HG02610 (cell line): ENCODE results near the gene SH3BGRL2.
A peak's percentile ranks its signal among the peaks of the same experiment; 100 is the strongest.

Experiments used
- ATAC-seq: cut with Tn5 transposase; IDR thresholded peaks from one replicate; pipeline ENCODE4 v1.9.1; 2021; ENCODE audit warnings: mild to moderate bottlenecking, moderate library complexity; ENCODE audit not compliant: unreplicated experiment

The SH3BGRL2 gene

DNA sequence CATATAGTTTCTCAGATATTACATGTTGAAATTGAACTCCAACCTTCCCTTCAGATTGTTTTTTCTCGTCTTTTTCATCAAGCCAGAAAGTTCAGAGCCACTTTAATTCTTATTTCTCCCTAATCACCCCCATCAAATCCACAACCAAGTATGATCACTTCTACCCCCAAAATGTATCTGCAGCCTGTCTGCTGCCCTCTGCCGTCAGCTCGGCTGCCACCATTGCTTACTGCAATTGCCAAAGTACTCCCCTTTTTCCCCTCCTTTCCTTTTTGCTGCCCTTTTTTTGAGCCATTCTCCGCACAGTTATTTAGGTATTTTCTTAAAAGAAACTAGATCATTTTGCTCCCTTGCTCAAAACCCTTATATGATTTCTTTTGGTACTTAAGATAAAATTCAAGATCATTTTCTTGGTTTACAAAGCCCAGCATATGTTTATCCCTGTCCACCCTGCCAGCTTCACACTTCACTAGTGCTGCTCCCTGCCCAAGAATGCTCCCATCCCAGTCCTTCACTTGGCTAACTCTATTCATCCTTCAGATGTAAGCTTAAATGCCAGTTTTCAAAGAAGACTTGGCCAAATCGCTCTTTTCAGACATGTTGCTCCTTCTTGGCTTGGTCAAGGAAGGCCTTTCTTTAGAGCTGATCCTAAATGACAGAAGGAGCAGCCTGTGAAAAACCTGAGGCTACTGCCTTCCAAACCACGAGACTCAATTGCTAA is 63.7 kb downstream of the SH3BGRL2 start:
- no peak for ATAC-seq

DNA sequence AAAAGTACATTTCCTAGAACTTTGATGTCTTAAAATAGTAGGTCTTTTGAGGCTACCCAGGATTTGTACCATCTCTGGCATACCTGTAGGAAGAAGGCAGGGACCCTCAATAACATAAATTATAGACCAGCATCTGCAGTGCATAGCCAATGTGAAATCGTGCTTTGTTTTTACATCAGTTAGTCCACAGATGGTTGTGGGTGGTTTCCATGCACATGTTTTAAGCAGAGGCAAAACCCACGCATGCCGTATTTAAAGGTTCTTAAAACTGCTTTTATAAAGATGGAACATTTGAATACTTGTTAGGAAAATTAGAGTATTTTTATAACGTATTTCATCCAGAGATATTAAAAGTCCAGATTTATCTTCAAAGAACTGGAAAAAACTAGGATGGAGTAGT is 66.3 kb downstream of the SH3BGRL2 start:
- ATAC-seq, result no peak

DNA sequence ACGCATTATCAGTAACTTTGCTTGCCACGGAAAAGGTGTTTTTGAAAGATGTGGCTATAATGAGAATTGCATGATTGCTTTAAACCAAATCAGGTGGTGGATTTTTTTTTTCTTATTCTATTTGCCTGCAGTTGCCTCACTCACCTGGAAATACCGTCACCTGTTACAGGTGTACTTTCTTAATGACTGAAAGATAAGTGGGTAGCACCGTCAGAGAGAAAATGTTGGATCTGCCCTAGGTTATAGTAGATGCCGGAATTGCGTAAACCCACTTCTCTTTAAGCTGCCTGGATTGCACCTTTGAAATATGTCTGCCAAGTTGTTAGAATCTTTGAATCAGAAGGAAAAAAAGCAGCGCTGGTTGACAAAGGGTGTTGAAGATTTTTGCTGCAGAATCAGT is 68.5 kb downstream of the SH3BGRL2 start:
- no peak for ATAC-seq

DNA sequence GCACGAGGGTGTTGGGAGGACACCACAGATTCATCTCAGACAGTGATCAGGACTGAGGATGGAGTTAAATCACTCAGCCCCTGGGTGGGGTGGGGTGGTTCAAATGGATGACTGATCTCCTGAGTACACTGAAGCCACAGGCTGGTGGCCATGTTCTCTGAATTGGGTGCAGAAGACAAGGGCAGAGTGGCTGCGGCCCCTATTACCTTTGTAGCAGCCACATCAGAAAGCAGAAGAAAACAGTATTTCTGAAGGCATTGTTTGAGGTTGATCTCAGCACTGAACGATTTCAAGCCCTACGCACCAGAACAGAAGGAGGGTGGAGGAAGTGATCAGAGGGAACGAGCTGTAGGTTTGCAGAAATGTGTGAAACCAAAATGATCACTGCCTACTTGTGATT is 71.6 kb downstream of the SH3BGRL2 start:
- ATAC-seq, result no peak

DNA sequence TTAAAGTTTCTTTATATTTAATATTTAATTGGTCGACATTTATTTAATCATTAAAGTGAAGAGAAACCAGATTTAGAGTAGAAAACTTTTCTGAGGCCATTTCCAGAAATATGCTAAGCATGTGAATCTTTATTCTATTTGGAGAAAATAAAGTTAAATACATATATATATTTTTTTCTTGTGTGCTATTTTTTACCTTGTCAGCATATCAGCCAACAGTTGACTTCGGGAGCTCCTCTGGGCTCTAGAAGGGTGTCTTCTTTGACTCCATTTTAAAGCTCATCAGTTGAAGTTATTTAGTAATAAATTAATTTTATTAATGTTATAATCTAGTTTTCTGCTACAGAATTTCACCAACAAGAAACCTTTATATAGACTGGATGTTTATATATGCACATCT is 73.1 kb downstream of the SH3BGRL2 start:
- no peak for ATAC-seq

DNA sequence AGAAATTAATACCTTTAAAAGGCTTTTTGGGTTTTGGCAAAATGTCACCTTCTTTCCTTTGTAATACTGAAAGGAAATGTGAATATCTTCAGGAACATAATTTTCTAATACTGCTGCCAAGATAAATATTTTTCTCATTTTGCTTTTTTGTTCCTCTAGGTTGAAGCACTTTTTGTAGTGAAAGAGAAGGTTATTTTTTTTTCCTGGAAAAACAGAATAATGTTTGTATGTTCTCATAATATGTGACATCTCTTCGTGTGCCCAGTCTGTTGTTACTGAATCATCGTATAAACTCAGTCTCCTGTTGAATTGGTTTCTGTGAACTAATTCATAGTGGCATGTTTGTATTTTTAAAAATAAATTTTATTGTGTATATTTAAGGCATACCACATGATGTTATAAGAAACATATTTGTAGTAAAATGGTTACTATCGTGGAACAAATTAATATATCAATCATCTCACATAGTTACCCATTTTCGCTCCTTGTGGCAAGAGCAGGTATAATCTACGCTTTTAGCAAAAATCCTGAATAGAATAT is 74.4 kb downstream of the SH3BGRL2 start:
- ATAC-seq, result no peak

DNA sequence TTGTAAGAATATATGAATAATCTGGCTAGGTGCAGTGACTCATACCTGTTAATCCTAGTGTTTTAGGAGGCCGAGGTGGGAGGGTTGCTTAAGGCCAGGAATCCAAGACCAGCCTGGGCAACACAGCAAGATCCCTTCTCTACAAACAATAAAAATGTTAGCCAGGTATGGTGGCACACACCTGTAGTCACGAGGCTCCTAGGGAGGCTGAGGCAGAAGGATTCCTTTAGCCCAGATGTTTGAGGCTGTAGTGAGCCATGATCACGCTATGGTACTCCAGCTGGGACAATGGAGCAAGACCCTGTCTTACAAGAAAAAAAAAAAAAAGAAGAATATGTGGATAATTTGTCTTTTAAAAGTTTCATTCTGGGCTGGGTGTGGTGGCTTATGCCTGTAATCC is 75.4 kb downstream of the SH3BGRL2 start:
- ATAC-seq, result no peak

DNA sequence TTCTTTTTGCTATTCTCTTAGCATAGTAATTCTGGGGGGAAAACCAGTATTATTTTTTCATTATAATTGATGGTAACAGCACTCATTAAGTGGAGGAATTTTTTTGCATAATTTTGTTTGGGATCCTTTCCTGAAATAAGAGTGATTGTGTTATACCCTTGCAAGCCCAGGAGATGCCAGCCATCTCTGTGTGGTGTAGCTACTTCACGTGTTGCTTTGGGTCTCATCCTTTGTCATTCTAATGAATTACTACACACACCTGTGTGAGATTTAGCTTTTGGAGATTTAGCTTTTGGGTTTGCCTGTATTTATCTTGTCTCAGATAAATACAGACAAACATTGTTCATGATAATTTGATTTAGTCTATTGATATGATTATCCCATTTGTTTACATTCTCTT is 76.5 kb downstream of the SH3BGRL2 start:
- ATAC-seq, result no peak

DNA sequence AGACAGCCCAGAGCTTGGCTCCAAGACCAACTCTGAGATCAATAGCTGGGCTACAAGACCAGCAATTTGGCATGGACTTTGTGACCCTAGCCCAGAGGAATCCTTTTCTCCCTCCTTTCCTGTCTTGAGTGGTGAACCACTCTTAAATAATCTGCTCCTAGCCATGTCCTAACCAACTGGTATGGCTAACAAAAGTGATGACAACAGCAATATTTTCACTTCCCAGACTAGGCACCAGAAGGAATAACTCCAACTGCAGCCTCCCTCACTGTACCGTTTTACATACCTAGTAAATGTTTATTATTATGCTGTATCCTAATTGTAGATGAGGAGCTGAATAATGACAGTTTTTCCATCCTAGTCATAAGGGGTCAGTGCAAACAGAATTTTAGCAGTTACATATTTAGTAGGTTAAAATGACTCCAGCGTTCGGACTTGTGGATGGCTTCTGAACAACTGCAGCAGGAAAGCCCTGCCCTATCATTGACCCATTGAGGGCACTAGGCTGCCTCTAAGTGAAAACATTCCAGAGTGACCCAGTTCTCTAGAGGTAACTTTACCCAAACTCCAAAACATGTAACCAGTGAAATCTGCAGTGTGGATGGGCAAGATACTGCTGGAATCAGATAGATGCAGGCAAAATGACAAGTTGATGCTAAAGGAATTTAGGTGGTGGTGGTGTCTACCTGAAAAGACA is 77.1 kb downstream of the SH3BGRL2 start:
- no peak for ATAC-seq

DNA sequence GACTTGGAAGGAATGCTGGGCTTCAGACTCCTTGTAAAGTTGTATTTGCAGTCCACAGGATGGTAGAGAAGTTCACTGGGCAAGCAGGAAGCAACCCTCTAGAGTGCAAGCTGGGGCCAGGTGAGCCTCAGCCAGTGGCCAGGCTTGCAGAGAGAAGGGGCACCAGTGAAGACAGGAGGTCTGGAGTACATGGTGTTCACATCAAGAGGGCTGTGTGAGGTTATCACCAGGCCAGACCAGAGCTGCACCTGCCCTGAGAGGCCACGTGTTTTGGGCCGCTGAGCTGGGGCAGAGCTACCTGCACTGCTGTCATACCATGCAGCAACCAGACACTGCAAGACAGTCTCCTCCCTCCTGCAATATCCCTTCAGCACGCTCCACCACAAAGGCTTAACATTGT is 79.0 kb downstream of the SH3BGRL2 start:
- ATAC-seq, result no peak

DNA sequence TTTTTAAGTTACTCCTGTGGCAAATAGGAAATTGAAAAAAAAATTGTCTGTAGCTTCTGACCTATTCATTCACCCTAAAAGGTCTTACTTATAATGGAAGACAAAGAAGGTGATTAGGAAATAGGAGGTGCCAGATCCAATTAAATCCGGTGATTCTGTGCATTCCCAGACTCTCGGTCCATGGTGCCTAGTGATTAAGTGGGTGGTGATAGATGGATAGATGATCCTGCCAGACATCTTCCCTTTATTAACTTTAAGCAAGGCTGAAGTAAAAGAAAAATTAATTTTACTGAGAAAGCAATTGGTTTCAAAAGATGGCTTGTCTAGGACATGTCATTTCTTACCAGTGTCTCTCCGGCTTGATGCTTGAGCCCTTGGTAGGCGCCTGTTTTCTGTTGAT is 80.0 kb downstream of the SH3BGRL2 start:
- no peak for ATAC-seq

DNA sequence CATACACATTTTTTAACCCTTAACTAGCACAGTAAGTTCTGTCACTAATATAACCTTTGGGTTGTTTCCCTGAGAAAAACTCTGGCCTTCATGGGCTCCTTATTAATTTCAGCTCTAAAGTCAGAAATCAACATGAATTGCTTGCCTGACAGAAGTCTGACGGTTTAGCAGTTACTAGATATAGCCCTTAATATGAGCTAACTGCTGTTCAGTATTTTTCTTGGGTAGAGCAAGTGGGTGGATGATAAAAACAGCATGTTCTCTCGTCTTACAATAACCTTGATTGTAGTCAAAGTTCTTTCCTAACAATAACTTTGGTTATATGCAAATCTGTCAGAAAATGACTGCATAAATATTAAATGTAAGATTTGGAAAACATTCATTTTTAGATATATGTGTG is 81.0 kb downstream of the SH3BGRL2 start:
- ATAC-seq, result no peak

DNA sequence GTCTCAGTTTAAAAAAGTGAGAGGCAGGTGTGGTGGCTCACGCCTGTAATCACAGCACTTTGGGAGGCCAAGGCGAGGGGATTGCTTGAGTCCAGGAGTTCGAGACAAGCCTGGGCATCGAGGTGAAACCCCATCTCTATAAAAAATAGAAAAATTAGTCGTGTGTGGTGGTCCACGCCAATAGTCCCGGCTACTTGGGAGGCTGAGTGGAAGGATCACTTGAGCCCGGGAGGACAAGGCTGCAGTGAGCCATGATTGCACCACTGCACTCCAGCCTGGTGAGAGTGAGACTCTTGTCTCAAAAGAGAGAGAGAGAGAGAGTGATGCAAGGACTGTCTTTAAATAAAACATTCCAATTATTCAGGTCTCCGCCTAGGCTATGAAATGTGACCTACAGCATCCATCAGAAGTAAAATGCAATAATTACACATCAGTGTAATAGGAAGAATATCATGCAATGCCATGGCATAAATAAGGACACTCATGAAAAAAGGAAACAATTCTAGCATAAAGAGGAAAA is 81.5 kb downstream of the SH3BGRL2 start:
- ATAC-seq, result no peak

DNA sequence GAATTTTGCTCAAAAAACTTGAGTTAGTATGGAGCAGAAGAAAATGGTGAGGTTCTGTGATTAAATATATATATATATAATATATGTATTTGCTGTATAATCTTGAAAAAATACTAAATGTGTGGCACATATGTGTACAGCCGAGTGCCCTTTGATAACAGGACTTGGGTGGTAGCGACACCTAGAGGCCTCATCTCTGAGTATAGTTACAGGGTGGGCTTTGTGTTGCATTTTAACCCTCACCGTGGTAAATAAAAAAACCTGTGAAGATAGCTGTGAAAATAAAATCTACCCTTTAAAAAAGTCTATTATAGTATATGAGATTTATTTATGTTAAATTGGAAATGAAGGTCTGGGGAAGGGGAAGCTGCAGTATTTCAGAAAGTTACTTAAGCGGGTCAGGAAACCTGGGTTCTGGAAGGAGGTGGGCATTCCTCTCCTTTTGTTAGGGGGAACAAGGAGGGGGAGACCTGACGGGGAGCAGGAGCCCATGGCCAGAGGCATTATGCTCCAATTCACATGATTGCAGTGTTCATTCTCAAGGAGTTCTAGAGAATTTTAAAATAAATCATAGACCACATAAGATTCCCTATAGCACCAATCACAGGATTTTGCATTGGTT is 82.7 kb downstream of the SH3BGRL2 start:
- ATAC-seq, result peak; percentile 64

DNA sequence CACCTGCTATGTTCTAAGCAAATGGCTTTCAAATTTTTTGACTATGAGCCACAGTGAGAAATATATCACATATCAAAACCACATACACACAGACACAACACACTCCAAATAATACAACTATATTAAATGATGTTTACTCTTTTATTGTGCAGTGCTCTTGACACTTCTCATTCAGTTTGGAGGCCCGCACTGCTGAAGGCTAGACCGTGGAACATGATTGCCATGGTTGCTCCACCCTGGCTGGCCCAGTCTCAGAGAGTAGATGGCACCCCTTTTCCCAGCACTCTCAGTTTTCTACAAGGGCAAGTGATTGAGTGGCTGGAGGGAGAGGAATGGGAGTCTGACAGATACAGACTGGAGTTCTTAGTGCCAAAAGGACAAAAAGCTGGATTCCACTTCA is 86.9 kb downstream of the SH3BGRL2 start:
- no peak for ATAC-seq

DNA sequence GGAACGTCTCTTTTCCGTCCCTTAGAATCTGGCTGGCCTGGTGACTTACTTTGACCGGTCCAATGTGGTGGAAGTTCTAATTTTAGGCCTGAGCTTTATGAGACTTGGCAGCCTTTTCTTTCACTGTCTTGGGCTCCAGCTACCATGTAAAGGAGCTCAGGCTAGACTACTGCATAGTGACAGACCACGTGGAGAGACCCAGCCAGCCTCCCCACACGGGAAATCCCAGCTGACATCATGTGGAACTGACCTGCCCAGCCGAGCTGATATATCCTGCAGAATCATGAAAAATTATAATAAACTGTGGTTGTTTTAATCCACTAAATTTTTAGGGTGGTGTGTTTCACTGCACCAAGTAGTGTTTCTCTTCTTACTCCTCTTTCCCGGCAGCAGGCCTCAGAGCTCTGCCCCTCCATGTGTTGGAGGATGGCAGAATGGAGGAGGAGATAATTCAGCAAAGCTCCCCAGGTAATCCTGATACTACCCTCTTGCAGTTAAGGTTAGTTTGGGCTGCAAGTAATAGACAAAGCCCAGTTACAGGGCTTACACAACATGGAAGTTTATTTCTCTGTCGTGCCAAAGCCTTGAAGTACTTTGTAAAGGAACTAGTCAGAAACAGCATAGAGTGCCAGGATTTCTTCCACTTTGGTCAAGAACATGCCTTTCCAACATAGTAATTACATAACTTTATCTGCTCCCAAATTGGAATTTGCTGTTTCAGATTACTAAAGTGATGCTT is 87.5 kb downstream of the SH3BGRL2 start:
- no peak for ATAC-seq

DNA sequence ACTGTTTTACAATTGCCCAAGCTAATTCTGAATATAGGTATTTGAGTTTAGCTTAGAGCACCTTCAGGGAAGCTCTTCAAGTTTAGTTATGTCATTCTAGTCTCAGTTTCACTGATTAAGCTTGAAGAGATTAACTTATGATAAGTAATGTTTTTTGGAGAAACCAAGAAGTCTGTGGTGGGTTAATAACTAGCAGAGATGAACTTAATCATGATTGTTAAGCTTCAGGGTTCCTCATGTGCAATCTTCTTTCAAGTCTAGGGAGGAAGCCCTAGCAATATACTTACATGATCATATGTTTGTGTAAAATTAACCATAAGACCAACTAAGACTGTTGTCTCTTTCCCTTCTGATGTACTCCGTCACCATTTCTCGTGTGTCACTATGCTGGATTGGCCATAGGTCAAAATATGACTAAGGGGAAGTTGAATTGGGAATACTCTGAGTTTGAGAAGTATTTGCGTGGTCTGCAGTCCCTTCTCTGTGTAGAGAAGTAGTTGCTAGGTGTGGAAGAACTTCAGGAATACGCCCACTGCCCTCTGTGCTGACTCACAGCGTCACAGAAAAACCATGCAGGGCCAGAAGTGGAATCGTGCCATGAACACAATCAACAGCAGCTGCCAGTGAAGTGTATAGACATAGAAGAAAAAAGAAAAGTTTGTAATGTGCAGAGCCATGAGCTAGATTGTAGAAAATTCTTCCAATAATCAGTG is 88.3 kb downstream of the SH3BGRL2 start:
- no peak for ATAC-seq

DNA sequence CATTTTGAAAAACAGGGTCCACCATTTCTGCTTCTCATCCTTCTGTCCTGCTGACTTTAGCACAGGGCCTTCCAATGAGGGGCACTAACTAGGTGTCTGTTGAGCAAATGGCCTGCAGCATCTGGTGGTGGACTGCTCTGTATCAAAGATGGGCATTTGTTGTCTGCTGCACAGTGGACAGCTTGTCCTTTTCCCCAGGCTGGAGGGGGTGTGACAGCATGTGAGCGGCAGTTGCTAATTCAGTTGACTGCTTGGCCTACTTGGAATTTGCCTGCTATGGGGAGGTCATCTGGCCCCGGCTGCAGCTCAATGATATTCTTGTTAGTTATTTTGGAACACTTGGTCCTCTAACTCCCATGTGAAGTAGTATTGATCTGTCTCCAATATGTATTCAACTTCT is 93.7 kb downstream of the SH3BGRL2 start:
- no peak for ATAC-seq

DNA sequence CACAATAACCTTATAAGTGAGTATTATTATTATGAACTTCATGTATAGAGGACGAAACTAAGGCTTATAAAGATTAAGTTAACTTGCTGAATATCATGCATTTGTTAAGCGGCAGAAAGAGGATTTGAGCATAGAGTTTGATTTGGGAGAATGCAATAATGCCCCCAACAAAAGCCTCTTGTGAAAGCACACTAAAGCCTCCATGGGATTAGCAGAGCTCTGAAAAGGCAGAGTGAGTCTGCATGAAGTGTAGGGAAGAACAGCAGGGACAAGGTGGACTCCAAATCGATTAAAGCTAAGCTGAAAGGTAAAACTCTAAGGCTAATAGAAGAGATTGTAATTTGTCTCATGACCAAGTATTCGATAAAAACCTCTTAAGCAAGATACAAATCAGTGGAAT is 100.3 kb downstream of the SH3BGRL2 start:
- ATAC-seq, result no peak

DNA sequence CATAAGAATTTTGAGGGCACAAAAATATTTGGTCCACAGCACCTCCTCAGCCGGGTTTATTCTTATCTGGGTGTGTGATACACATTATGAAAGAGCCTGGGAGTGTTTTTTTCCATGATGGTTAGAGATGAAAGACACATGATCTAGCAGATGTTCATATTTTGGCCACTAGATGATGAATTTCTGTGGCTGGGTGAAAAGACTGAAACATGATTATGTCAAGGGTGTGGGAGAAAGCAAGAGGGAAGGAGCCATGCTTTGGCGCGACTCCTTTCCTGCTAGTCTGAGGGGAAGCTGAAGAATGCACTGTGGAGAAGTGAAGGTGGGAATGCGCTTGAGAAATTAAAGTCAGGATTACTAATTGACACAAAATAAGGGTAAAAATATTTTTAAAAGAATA is 102.3 kb downstream of the SH3BGRL2 start:
- ATAC-seq, result no peak
